ENCODE results near the gene TMEM238.
A peak's percentile ranks its signal among the peaks of the same experiment; 100 is the strongest.
"Not testable (repeated sequence)": the region's sequence is repeated elsewhere in the genome, so short reads cannot be mapped to it uniquely, and the experiment has no call there.

TMEM238 gene

GRCh38 chr19:55384131-55384919, at the start of gene TMEM238:
Gene TMEM238 (minus strand): TSS chr19:55384292. CDS start chr19:55384259, 33 bp downstream.
- no peak for DNase-seq

DNA sequence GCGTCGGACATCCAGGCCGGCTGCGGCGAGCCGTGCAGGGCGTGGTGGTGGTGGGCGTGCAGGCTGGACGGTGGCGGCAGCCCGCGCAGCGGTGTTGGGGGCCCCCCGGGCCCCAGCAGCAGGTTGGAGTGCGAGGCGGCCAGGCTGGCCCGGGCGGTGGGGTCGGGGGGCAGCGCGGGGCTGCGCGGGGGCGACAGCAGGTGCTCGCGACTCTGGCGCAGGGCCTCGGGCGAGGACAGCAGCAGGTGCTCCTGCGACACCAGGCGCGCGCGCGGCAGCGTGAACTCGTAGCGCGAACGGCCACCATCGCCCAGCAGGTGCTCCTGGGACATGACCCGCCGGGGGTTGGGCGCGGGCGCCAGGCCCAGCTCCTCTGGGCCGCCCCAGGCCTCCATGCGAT, 49.2 kb upstream of the TMEM238 start:
- DNase-seq, result no peak

- DNase-seq, result no peak
These were observed 48.3 kb upstream of the TMEM238 start for GRCh38 chr19:55432241-55432959.

DNA sequence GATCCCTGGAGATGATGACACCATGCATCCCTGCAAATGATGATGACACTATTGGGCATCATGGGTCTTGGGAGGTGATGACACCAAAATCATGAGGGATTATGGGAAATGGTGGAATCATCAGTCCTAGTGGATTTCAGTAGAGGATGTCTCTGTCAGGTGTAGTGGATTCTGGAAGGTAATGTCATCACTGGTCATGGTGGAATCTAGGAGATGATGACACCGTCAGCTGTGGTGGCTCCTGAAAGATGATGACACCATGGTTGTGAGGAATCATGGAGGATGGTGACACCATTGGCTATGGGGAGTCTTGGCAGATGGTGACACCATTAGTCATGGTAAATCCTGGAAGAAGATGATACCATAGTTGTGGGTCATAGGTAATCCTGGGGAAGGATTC, 47.1 kb upstream of the TMEM238 start:
- no peak for DNase-seq

DNA sequence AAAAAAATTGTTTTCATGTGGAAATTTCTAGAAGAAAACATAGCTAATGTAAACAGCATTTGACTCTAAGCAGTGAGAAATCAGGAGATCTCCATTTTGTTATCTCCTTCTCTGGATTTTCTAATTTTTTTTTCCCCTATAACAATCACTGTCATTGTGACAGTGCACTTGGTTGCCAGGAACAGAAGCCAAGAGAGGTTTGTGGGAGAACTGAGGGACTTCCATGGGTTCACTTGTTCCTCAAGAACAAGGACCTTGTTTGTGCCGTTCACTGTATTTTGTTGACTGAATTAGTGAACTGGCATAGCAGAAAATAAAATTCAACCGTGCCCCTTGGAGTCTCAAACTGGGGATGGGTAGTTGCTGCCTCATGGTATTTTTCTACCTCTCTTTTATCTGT, 42.0 kb upstream of the TMEM238 start:
- no peak for DNase-seq

GRCh38 chr19:55424518-55424917, 40.4 kb upstream of the TMEM238 start:
- DNase-seq, result no peak

DNA sequence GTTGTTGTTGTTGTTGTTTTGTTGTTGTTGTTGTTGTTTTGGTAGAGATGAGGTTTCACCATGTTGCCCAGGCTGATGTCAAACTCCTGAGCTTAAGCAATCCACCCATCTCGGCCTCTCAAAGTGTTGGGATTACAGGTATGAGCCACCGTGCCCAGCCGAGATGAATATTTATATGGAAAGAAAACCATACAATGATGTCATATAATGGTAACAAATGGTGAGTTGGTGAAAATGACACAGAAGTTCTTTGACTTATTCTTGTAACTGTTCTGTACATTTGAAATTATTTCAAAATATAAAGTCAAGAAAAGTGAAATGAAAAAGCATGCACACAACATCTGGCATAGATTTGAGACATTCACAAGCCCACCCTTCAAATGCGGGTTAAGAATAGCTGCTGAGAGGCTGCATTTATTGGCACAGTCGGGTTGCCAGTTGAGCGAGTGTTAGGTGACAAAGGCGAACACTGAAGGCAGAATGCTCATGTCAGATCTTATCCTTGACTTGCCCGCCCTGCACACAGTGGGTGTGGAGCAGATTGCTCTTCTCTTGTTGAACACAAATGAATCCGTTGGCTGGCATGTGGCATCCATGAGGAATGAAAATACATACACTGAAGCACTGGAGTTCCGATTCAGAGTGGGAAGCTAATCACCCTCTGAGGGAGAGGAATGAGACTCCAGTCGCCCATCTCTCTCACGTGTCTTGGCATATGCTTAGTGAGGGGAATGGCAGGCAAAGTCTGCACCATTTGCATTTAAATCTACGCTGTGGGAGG, 39.3 kb upstream of the TMEM238 start:
- no peak for DNase-seq

GRCh38 chr19:55421281-55421680, 37.2 kb upstream of the TMEM238 start:
- DNase-seq, result not testable (repeated sequence)

DNA sequence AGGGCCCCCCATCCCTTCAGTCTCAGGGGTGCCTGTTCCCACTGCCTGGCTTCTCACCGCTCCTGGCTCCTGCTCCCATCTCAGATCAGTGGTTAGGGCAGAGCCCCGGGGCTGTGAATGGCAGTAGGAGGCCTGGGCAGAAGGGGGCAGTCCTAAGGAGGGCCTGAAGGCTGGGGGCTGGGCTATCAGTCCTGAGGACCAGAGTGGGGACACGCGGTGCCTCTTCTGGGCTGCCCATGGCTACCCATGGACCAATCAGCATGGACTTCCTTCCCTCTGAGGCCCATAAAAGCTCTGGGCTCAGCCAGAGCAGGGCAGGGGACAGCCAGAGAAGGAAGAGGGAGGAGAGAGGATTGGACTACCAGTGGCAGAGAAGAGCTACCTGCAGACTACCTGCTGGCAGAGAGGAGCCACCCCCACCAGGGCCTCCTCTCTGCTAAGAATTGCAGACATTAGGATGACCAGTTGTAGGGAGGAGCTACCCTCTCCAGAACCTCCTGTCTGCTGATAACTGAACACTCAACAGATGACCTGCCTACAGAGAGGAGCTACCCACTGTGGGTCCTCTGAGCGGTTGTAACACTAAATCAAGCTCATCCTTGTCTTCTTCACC, 35.6 kb upstream of the TMEM238 start:
- no peak for DNase-seq

GRCh38 chr19:55419103-55419502, 35.0 kb upstream of the TMEM238 start:
- DNase-seq, result no peak

GRCh38 chr19:55418185-55418584, 34.1 kb upstream of the TMEM238 start:
- peak; percentile 74 for DNase-seq

DNA sequence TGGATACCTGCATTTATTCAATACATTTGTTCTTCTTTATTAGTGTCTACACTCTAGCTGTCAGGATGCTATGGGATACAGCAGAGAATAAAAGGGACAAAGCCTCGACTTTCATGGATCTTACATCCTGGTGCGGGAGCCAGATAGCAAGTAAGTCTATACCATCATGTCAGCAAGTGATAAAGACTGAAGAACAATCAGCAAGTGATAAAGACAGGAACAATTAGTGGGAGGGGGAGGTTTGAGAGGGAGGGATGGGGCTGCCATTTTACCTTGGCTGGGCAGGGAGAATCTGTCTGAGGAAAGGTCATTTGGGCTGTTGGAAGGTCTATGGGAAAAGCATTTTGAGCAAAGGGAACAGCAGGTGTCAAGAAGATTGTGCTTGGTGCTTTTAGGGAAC, 26.1 kb upstream of the TMEM238 start:
- no peak for DNase-seq

DNA sequence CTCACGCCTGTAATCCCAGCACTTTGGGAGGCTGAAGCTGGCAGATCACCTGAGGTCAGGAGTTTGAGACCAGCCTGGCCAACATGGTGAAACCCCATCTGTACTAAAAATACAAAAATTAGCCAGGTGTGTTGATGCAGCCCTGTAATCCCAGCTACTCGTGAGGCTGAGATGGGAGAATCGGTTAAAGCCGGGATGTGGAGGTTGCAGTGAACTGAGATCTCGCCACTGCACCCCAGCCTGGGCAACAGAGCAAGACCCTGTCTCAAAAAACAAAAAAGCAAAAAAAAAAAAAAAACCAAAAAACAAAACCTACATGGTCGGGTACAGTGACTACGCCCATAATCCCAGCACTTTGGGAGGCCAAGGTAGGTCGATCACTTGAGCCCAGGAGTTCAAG, 25.1 kb upstream of the TMEM238 start:
- DNase-seq, result not testable (repeated sequence)

- DNase-seq, result no peak
These were observed 24.4 kb upstream of the TMEM238 start for GRCh38 chr19:55408533-55408872.

GRCh38 chr19:55407800-55408532, 23.9 kb upstream of the TMEM238 start:
- peak; percentile 99 for DNase-seq

DNA sequence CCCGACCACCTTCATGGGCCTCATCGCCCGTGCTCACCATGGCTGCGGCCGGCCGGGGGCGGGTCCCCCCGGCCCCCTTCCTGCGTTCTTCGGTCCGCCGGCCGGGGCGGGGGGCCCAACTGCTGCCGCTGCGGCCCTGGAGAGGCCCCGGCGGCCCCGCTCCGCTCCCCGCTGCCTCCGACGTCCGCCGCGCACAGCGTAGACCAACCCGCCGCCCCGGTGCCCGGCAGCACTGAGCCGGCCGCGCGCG, 23.4 kb upstream of the TMEM238 start, which contains the start of gene UBE2S:
UBE2S (minus strand) TSS at position 239 of the 250 bp plus-strand sequence; CDS start at position 40, 199 bp downstream.
- DNase-seq, result not testable (repeated sequence)

DNA sequence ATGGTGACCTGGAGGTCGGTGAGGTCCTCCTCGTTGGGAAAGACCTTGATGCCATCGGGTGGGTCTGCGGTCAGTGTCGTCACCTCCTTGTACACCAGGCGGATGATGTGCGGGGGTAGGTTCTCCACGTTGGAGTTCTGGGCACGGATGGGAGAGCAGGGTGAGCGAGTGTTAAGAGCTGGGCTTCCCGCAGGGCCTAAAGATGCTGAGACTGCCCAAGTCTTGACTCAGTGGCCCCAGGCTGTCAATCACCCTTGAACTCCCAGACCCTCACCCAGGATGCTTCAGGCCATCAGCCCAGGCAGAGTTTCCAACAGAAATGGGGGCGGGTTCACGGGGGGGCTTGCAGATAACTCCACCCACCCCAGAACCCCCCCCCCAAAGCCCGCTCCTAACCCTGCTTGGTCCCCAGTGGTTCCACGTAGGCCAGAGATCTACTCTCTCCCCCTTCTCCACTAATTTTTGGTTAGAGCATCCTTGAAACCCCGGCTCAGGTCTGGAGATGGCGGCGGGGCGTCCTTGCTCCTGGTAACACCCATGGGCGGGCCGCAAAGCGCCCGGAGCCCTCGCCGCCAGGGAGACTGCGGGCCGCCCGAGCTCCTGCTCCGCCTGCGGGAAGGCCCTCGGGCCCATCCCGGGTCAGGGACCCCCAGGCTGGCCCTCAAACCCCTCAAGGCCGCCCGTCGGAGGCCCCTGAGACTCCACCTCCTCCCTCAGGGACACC, 22.9 kb upstream of the TMEM238 start:
- no peak for DNase-seq

- DNase-seq, result no peak
These were observed 22.2 kb upstream of the TMEM238 start for GRCh38 chr19:55406091-55406825.

GRCh38 chr19:55405638-55406037, 21.5 kb upstream of the TMEM238 start:
- no peak for DNase-seq

- DNase-seq, result no peak
These were observed 18.4 kb upstream of the TMEM238 start for GRCh38 chr19:55402509-55402908.

DNA sequence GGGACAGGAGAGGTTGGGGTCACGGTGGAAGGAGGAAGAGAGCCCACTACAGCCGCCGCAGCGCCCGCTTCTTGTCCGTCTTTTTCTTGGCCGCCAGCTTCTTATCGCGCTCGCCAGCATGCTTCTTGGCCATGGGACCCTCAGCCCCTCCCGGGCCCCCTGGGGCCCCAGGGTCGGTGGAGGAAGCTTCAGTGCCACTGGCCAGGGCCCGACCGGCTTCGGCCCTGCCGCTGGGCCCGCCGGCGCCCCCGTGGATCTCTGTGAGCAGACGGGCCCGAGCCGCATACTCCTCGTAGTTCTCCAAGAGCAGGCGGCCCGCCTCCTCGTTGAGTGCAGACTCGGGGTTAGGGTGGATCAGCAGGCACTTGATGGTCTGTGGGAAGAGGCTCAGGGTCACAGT, 17.3 kb upstream of the TMEM238 start:
- not testable (repeated sequence) for DNase-seq

All from right hindlimb (tissue), 1 donor.